ENCODE measurements around the gene ATG9B. TPM values are rescaled to one million over a fixed set of nuclear protein-coding genes. Genes with fewer than 3 reads are reported as not detected.
"Not testable (repeated sequence)": the region's sequence is repeated elsewhere in the genome, so short reads cannot be mapped to it uniquely, and the experiment has no call there.

Gene ATG9B
- polyA plus RNA-seq, 3 donors from 2014 or later: 1.9 to 5.7 TPM; not detected in 1

DNA sequence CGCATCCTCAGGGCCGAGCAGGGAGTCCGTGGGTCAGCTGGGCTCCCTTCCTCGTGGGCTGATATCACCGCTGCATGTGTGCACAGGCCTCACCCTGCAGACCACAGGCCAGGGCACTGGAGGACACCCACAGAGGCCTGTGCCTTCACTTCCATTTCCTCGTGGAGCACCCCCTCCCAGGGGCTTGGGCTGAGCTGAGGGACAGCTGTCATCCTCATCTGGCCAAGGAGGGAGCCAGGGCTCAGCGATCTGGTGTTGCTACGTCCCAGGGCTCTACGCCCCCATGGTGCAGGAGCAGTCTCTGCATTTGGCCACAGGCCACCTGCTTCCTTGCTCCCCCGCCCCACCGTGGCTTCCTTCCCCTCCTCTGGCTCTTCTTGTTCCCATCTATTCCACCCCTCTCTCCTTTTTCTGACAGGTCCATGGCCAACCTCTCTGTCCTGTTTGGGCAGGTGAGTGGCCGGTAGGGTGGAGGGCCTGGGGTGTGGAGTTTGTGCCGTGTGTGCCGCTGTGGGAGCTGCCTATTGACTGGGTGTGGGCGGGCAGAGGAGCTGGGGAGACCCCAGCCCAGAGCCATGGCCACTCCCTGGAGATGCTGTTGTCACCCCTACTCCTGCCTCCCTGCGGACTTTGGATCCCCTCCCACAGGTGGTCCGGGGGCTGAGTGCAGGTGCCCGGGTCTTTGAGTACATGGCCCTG lies 15.7 kb upstream of the ATG9B start:
- Mint-ChIP-seq H3K4me3 (no peak overlapping the region), H3K36me3 (peaks cover 0 to 3% (median 0%) of the 10 kb centered on the region in 3 donors)
- no peak for DNase-seq

DNA sequence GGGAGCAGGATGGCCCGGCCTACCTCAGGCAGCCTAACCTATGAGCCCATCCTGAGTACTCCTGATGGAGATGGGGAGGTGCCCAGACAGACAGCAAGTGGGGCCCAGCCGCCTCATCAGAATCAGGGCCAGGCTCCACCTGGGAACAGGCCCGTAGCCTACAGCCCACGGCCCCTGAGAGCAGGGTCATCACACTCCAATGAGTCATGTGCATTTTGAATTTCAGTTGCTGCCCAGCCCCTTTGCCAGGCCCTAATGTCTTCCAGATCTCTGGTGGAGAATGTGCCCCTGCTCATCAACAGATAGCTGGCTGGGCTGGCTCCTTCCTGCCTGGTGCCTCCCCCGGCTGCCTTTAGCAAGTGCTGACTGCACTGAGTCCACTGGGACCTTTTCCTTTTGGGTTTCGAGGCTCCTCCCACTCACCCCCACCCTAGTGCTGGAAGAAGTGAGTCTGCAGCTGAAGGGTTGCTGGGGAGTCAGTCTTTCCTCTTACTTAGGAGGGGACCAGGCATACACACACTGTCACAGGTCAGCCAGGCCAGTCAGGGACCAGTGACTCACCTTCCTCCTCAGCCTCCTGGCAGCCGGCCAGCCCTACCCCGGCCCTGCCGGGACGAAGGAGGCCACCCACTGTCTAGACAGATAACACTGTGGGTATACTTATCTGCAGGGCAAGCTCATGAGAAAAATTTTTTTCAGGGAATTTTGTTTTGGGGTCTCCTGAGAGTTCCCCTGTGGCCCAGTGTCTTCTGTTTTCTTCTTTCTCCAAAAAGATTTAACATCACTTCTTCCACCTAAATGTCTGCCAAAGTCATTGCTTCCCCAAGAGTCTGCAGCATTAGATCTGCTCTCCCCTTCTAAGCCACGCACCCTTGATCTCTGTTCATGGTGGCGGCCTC lies 14.9 kb upstream of the ATG9B start:
- Mint-ChIP-seq H3K9me3 (no peaks in the 10 kb centered on the region), H3K36me3 (no peaks in the 10 kb centered on the region), H3K4me3 (no peak overlapping the region), H3K4me1 (peaks cover 0 to 2% of the 10 kb centered on the region in 2 donors), H3K27me3 (ENCODE audit: low read depth in 3 of 3) (peaks cover 0 to 2% (median 0%) of the 10 kb centered on the region in 3 donors), H3K27ac (peak overlapping the region in 3 of 6 donors; percentile 17 to 62 (median 45))
- no peak for DNase-seq

More for the DNA sequence above, 15.7 kb upstream of the ATG9B start:
- H3K9me3 Mint-ChIP-seq: no peaks in the 10 kb centered on the region
- peaks cover 0 to 2% (median 0%) of the 10 kb centered on the region in 3 donors for H3K27me3 Mint-ChIP-seq (ENCODE audit: low read depth in 3 of 3)
- peaks cover 0 to 2% of the 10 kb centered on the region in 2 donors for H3K4me1 Mint-ChIP-seq
- peak overlapping the region in 2 of 6 donors; percentile 16 to 17 for H3K27ac Mint-ChIP-seq

GRCh38 chr7:151035902-151036301 lies 11.6 kb upstream of the ATG9B start:
- Mint-ChIP-seq H3K9me3 (no peaks in the 10 kb centered on the region), H3K27ac (no peak overlapping the region), H3K4me1 (peaks cover 0 to 2% of the 10 kb centered on the region in 2 donors), H3K27me3 (ENCODE audit: low read depth in 3 of 3) (peaks cover 0 to 2% (median 0%) of the 10 kb centered on the region in 3 donors), H3K4me3 (no peak overlapping the region), H3K36me3 (no peaks in the 10 kb centered on the region)
- DNase-seq: no peak

DNA sequence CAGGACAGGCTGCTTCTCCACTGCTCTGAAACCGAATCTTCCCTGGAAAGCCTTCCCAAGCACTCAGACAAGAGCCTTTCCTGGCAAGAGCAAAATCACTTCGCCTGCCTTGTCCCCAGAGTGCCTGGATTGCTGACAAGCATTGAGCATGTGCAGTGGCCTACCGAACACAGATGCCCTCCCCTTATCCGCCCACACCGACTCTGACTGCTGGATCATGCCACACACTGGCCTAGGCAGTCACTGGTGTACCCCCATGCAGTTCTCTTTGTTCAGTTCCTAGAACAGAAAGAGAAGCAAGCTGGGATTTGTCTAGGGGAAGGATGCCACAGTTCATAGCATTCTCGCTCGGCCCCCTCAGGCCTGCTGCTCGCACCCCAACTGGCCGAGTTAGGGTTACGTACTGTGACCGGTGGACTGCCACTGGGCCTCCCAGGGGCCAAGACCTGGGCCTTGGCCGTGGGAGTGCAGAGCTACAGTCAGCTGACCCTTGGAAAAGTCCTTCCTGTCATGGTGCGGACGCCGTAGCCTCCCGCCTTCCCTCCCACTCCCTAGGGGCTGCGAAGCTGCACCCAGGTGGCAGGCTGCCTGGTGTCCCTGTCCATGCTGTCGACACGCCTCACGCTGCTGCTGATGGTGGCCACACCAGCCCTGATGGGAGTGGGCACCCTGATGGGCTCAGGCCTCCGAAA lies 10.9 kb upstream of the ATG9B start:
- no peak overlapping the region for H3K4me3 Mint-ChIP-seq
- H3K4me1 Mint-ChIP-seq: peaks cover 0 to 2% of the 10 kb centered on the region in 2 donors
- H3K27ac Mint-ChIP-seq: no peak overlapping the region
- H3K36me3 Mint-ChIP-seq: no peaks in the 10 kb centered on the region
- peaks cover 0 to 2% (median 0%) of the 10 kb centered on the region in 3 donors for H3K27me3 Mint-ChIP-seq (ENCODE audit: low read depth in 3 of 3)
- H3K9me3 Mint-ChIP-seq: no peaks in the 10 kb centered on the region
- no peak for DNase-seq

DNA sequence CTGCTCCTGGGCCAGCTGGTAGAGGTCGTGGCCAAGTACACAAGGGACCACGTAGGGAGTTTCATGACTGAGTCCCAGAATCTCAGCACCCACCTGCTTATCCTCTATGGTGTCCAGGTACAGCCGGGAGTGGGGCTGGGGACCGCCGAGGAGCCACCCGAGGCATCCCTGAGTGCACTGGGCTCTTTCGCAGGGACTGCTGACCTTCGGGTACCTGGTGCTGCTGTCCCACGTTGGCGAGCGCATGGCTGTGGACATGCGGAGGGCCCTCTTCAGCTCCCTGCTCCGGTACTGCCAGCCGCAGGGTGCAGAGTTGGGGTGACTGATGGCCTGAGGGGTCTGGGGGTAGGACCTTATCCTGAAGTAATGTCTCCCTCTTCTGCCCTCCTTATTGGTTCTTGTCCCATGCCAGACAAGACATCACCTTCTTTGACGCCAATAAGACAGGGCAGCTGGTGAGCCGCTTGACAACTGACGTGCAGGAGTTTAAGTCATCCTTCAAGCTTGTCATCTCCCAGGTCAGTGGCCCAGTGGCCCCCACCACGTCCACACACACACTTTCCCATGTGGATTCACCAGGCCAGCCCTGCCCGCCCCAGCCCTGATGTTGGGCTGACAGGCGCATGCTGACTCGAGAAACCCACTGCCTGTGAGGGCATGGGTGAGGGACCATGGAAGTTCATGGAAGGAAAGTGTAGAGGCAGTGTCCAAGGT lies 10.2 kb upstream of the ATG9B start:
- Mint-ChIP-seq H3K4me3 (no peak overlapping the region), H3K27ac (no peak overlapping the region), H3K36me3 (peaks cover 0 to 3% (median 0%) of the 10 kb centered on the region in 3 donors), H3K4me1 (peaks cover 5 to 6% of the 10 kb centered on the region in 2 donors), H3K27me3 (ENCODE audit: low read depth in 3 of 3) (peaks cover 0 to 2% (median 0%) of the 10 kb centered on the region in 3 donors), H3K9me3 (no peaks in the 10 kb centered on the region)
- no peak for DNase-seq

GRCh38 chr7:151033864-151034249 lies 9.6 kb upstream of the ATG9B start:
- H3K27ac Mint-ChIP-seq: no peak overlapping the region
- H3K9me3 Mint-ChIP-seq: no peaks in the 10 kb centered on the region
- H3K27me3 Mint-ChIP-seq (ENCODE audit: low read depth in 3 of 3): peaks cover 0 to 2% (median 0%) of the 10 kb centered on the region in 3 donors
- peaks cover 8 to 9% of the 10 kb centered on the region in 2 donors for H3K4me1 Mint-ChIP-seq
- peaks cover 0 to 3% (median 0%) of the 10 kb centered on the region in 3 donors for H3K36me3 Mint-ChIP-seq
- H3K4me3 Mint-ChIP-seq: no peak overlapping the region
- no peak for DNase-seq

- H3K4me1 Mint-ChIP-seq: peaks cover 13 to 14% of the 10 kb centered on the region in 2 donors
- no peaks in the 10 kb centered on the region for H3K9me3 Mint-ChIP-seq
- H3K4me3 Mint-ChIP-seq: no peak overlapping the region
- H3K27ac Mint-ChIP-seq: peak overlapping the region in 1 of 6 donors; percentile 28
- peaks cover 2 to 6% (median 3%) of the 10 kb centered on the region in 3 donors for H3K36me3 Mint-ChIP-seq
- no peak for DNase-seq
- peaks cover 2 to 5% (median 4%) of the 10 kb centered on the region in 3 donors for H3K27me3 Mint-ChIP-seq (ENCODE audit: low read depth in 3 of 3)
These were observed 8.9 kb upstream of the ATG9B start for GRCh38 chr7:151032936-151033863.

DNA sequence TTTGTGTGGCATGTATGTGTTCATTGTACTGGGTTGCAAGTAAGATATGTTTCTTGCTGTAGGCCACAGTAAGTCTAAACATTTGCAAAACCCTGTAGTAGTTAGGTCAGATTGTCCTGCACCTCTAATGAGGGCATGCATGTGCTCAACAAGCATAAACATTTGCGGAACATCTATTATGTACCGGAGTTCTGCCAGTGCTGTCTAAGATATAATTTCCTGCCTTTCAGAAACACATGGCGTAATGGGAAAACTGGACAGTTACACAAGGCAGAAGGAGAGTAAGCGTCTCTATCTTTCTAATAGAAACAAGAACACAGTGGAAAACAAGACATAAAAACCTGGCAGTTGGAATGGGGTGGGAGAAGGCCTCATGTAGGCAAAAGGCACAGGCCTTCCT lies 6.7 kb upstream of the ATG9B start:
- Mint-ChIP-seq H3K27me3 (ENCODE audit: low read depth in 3 of 3) (peaks cover 7 to 10% (median 10%) of the 10 kb centered on the region in 3 donors), H3K36me3 (peaks cover 2 to 6% (median 3%) of the 10 kb centered on the region in 3 donors), H3K4me3 (no peak overlapping the region), H3K9me3 (no peaks in the 10 kb centered on the region), H3K4me1 (peaks cover 22 to 23% of the 10 kb centered on the region in 2 donors), H3K27ac (peak overlapping the region in 1 of 6 donors; percentile 17)
- no peak for DNase-seq

DNA sequence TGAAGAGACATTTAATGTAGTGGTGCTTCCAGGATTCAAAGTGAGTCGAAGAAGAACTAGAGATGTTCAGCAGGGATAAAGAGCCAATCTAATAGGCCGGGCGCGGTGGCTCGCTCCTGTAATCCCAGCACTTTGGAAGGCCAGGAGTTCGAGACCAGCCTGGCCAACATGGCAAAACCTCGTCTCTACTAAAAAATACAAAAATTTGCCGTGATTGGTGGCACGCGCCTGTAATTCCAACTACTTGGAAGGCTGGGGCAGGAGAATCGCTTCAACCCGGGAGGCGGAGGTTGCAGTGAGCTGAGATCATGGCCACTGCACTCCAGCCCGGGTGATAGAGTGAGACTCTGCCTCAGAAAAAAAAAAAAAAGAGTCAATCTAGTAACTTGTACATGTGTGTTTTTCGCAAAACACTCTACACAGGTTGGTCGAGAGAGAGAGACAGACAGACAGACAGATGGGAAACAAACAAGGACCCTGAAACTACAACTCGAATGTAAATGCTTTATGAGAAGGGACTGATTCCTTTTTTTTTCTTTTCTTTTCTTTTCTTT lies 4.7 kb upstream of the ATG9B start:
- Mint-ChIP-seq H3K4me3 (peak overlapping the region; percentile 94 to 97 (median 95)), H3K27ac (peak overlapping the region; percentile 97 to 99 (median 98)), H3K36me3 (peaks cover 2 to 6% (median 3%) of the 10 kb centered on the region in 3 donors), H3K27me3 (ENCODE audit: low read depth in 3 of 3) (peaks cover 7 to 12% (median 10%) of the 10 kb centered on the region in 3 donors), H3K9me3 (no peaks in the 10 kb centered on the region), H3K4me1 (peaks cover 22 to 23% of the 10 kb centered on the region in 2 donors)
- DNase-seq: no peak

GRCh38 chr7:151028131-151028947 lies 4.0 kb upstream of the ATG9B start, which contains the start of gene ABCB8:
Gene ABCB8, plus strand, starts transcription at chr7:151028450. Its CDS starts 66 bp downstream, at chr7:151028516.
- no peaks in the 10 kb centered on the region for H3K9me3 Mint-ChIP-seq
- peaks cover 2 to 6% (median 3%) of the 10 kb centered on the region in 3 donors for H3K36me3 Mint-ChIP-seq
- peak within 1 kb of the TSS; percentile 94 to 97 (median 95) for H3K4me3 Mint-ChIP-seq
- H3K27me3 Mint-ChIP-seq (ENCODE audit: low read depth in 3 of 3): peaks cover 7 to 12% (median 10%) of the 10 kb centered on the region in 3 donors
- H3K4me1 Mint-ChIP-seq: peaks cover 22 to 23% of the 10 kb centered on the region in 2 donors
- peak; percentile 99 for DNase-seq
- H3K27ac Mint-ChIP-seq: peak within 1 kb of the TSS; percentile 97 to 99 (median 98)

GRCh38 chr7:151027728-151028130 lies 3.4 kb upstream of the ATG9B start:
- H3K27me3 Mint-ChIP-seq (ENCODE audit: low read depth in 3 of 3): peaks cover 7 to 12% (median 10%) of the 10 kb centered on the region in 3 donors
- DNase-seq: not testable (repeated sequence)

More at GRCh38 chr7:151027728-151028130, 3.4 kb upstream of the ATG9B start:
- peak overlapping the region; percentile 97 to 99 (median 98) for H3K27ac Mint-ChIP-seq
- H3K4me1 Mint-ChIP-seq: peaks cover 22 to 23% of the 10 kb centered on the region in 2 donors
- H3K9me3 Mint-ChIP-seq, H3K36me3 Mint-ChIP-seq: not testable (repeated sequence)
- H3K4me3 Mint-ChIP-seq: peak overlapping the region; percentile 94 to 97 (median 95)

All from immature natural killer cell (primary cell).